ENCODE data around the gene ULK2.

Gene ULK2

GRCh38 chr17:19759568-19760549, 107.9 kb downstream of the ULK2 start:
- TF ChIP-seq YY1 (IDR thresholded peaks at IDR 0.05; ENCODE audit: insufficient read depth, insufficient read length) (no peak), ZNF274 (IDR thresholded peaks at IDR 0.05; ENCODE audit: low read depth, low read length) (no peak)
- H3K9ac ChIP-seq (ENCODE audit: insufficient read length, low read depth), result no peak overlapping the region
- H3K4me3 ChIP-seq (ENCODE audit: insufficient read length, low read depth), result no peak overlapping the region
- no peak for DNase-seq (ENCODE audit: low read depth, low spot score)
- H3K36me3 ChIP-seq (ENCODE audit: insufficient read depth, insufficient read length, low read length), result no peaks in the 10 kb centered on the region
- H3K9me3 ChIP-seq (ENCODE audit: insufficient read depth, low read length), result no peaks in the 10 kb centered on the region
- no peaks in the 10 kb centered on the region for H3K4me1 ChIP-seq (ENCODE audit: insufficient read depth, insufficient read length)
- H3K27me3 ChIP-seq (ENCODE audit: insufficient read depth, insufficient read length), result no peaks in the 10 kb centered on the region

- H3K4me1 ChIP-seq (ENCODE audit: insufficient read depth, insufficient read length), result no peaks in the 10 kb centered on the region
- TF ChIP-seq ZNF274 (IDR thresholded peaks at IDR 0.05; ENCODE audit: low read depth, low read length), result no peak
- TF ChIP-seq YY1 (IDR thresholded peaks at IDR 0.05; ENCODE audit: insufficient read depth, insufficient read length), result no peak
- no peak for TF ChIP-seq SUZ12 (IDR thresholded peaks at IDR 0.05; ENCODE audit: extremely low read depth, insufficient read depth, insufficient read length)
- H3K9ac ChIP-seq (ENCODE audit: insufficient read length, low read depth), result no peak overlapping the region
- no peaks in the 10 kb centered on the region for H3K9me3 ChIP-seq (ENCODE audit: insufficient read depth, low read length)
- no peak for DNase-seq (ENCODE audit: low read depth, low spot score)
- no peak overlapping the region for H3K4me3 ChIP-seq (ENCODE audit: insufficient read length, low read depth)
- no peaks in the 10 kb centered on the region for H3K36me3 ChIP-seq (ENCODE audit: insufficient read depth, insufficient read length, low read length)
- H3K27me3 ChIP-seq (ENCODE audit: insufficient read depth, insufficient read length), result no peaks in the 10 kb centered on the region
Measured at GRCh38 chr17:19757536-19758180, 110.1 kb downstream of the ULK2 start.

- Histone ChIP-seq H3K9me3 (ENCODE audit: insufficient read depth, low read length) (no peaks in the 10 kb centered on the region), H3K36me3 (ENCODE audit: insufficient read depth, insufficient read length, low read length) (no peaks in the 10 kb centered on the region), H3K4me1 (ENCODE audit: insufficient read depth, insufficient read length) (no peaks in the 10 kb centered on the region), H3K9ac (ENCODE audit: insufficient read length, low read depth) (no peak overlapping the region), H3K4me3 (ENCODE audit: insufficient read length, low read depth) (no peak overlapping the region), H3K27me3 (ENCODE audit: insufficient read depth, insufficient read length) (no peaks in the 10 kb centered on the region)
- TF ChIP-seq SUZ12 (IDR thresholded peaks at IDR 0.05; ENCODE audit: extremely low read depth, insufficient read depth, insufficient read length), result no peak
- TF ChIP-seq YY1 (IDR thresholded peaks at IDR 0.05; ENCODE audit: insufficient read depth, insufficient read length), result no peak
- no peak for TF ChIP-seq ZNF274 (IDR thresholded peaks at IDR 0.05; ENCODE audit: low read depth, low read length)
- no peak for DNase-seq (ENCODE audit: low read depth, low spot score)
Measured at GRCh38 chr17:19756546-19756945, 111.2 kb downstream of the ULK2 start.

GRCh38 chr17:19755821-19756510, 111.8 kb downstream of the ULK2 start:
- no peaks in the 10 kb centered on the region for H3K36me3 ChIP-seq (ENCODE audit: insufficient read depth, insufficient read length, low read length)
- no peak for DNase-seq (ENCODE audit: low read depth, low spot score)
- TF ChIP-seq YY1 (IDR thresholded peaks at IDR 0.05; ENCODE audit: insufficient read depth, insufficient read length) (no peak), SUZ12 (IDR thresholded peaks at IDR 0.05; ENCODE audit: extremely low read depth, insufficient read depth, insufficient read length) (no peak), ZNF274 (IDR thresholded peaks at IDR 0.05; ENCODE audit: low read depth, low read length) (no peak)
- no peaks in the 10 kb centered on the region for H3K4me1 ChIP-seq (ENCODE audit: insufficient read depth, insufficient read length)
- no peaks in the 10 kb centered on the region for H3K27me3 ChIP-seq (ENCODE audit: insufficient read depth, insufficient read length)
- H3K9me3 ChIP-seq (ENCODE audit: insufficient read depth, low read length), result no peaks in the 10 kb centered on the region
- H3K4me3 ChIP-seq (ENCODE audit: insufficient read length, low read depth), result no peak overlapping the region
- H3K9ac ChIP-seq (ENCODE audit: insufficient read length, low read depth), result no peak overlapping the region

- TF ChIP-seq YY1 (IDR thresholded peaks at IDR 0.05; ENCODE audit: insufficient read depth, insufficient read length) (no peak), ZNF274 (IDR thresholded peaks at IDR 0.05; ENCODE audit: low read depth, low read length) (no peak), SUZ12 (IDR thresholded peaks at IDR 0.05; ENCODE audit: extremely low read depth, insufficient read depth, insufficient read length) (no peak)
- H3K27me3 ChIP-seq (ENCODE audit: insufficient read depth, insufficient read length), result no peaks in the 10 kb centered on the region
- no peak overlapping the region for H3K4me3 ChIP-seq (ENCODE audit: insufficient read length, low read depth)
- no peaks in the 10 kb centered on the region for H3K4me1 ChIP-seq (ENCODE audit: insufficient read depth, insufficient read length)
- H3K9ac ChIP-seq (ENCODE audit: insufficient read length, low read depth), result no peak overlapping the region
- DNase-seq (ENCODE audit: low read depth, low spot score), result no peak
- no peaks in the 10 kb centered on the region for H3K36me3 ChIP-seq (ENCODE audit: insufficient read depth, insufficient read length, low read length)
- H3K9me3 ChIP-seq (ENCODE audit: insufficient read depth, low read length), result no peaks in the 10 kb centered on the region
Measured at GRCh38 chr17:19755392-19755791, 112.3 kb downstream of the ULK2 start.

- TF ChIP-seq YY1 (IDR thresholded peaks at IDR 0.05; ENCODE audit: insufficient read depth, insufficient read length) (no peak), ZNF274 (IDR thresholded peaks at IDR 0.05; ENCODE audit: low read depth, low read length) (no peak), SUZ12 (IDR thresholded peaks at IDR 0.05; ENCODE audit: extremely low read depth, insufficient read depth, insufficient read length) (no peak)
- Histone ChIP-seq H3K9ac (ENCODE audit: insufficient read length, low read depth) (no peak overlapping the region), H3K4me3 (ENCODE audit: insufficient read length, low read depth) (no peak overlapping the region), H3K36me3 (ENCODE audit: insufficient read depth, insufficient read length, low read length) (no peaks in the 10 kb centered on the region), H3K9me3 (ENCODE audit: insufficient read depth, low read length) (no peaks in the 10 kb centered on the region), H3K27me3 (ENCODE audit: insufficient read depth, insufficient read length) (no peaks in the 10 kb centered on the region), H3K4me1 (ENCODE audit: insufficient read depth, insufficient read length) (no peaks in the 10 kb centered on the region)
- no peak for DNase-seq (ENCODE audit: low read depth, low spot score)
Measured at GRCh38 chr17:19753661-19754463, 113.9 kb downstream of the ULK2 start.
